HepG2 (cell line): ENCODE data around the gene NUP133. TPM values are rescaled to one million over a fixed set of nuclear protein-coding genes. Genes with fewer than 3 reads are reported as not detected.
A peak's percentile ranks its signal among the peaks of the same experiment; 100 is the strongest.

ENCODE experiments used
- CC2D1A ChIP-seq: sonication (generic); formaldehyde crosslinking; IDR thresholded peaks from 2 replicates; pipeline ENCODE4 v1.8.1; 2023; ENCODE audit warnings: mild to moderate bottlenecking, missing genetic modification reagents
- FOXC1 ChIP-seq: sonication (generic); formaldehyde crosslinking; IDR thresholded peaks from 2 replicates; pipeline ENCODE4 v1.8.0; 2022; ENCODE audit warnings: mild to moderate bottlenecking, missing genetic modification reagents, borderline replicate concordance
- KAT7 ChIP-seq: IDR thresholded peaks from 2 replicates; pipeline ENCODE4 v1.6.1; 2018; ENCODE audit warnings: borderline replicate concordance, missing compliant biosample characterization
- KLF15 ChIP-seq: sonication (generic); formaldehyde crosslinking; IDR thresholded peaks from 2 replicates; pipeline ENCODE4 v1.8.1; 2023; ENCODE audit warnings: borderline replicate concordance, mild to moderate bottlenecking, inconsistent platforms, missing genetic modification reagents, mixed read lengths
- MEIS1 ChIP-seq: sonication (generic); formaldehyde crosslinking; IDR thresholded peaks from 2 replicates; pipeline ENCODE4 v1.9.0; 2021; ENCODE audit warnings: mild to moderate bottlenecking, missing genetic modification reagents, moderate library complexity, borderline replicate concordance
- POLR2AphosphoS5 ChIP-seq: IDR thresholded peaks from 2 replicates; pipeline ENCODE4 v1.6.1; 2012; ENCODE audit warnings: low read depth, low read length
- SETDB1 ChIP-seq: sonication (generic); formaldehyde crosslinking; IDR thresholded peaks from 2 replicates; pipeline ENCODE4 v1.5.1; 2020; ENCODE audit warnings: missing genetic modification reagents, mild to moderate bottlenecking, borderline replicate concordance
- SIN3A ChIP-seq: IDR thresholded peaks from 2 replicates; pipeline ENCODE4 v1.6.1; 2011; ENCODE audit warnings: low read depth, mild to moderate bottlenecking, control low read depth, low read length, borderline replicate concordance
- SOX6 ChIP-seq, 2 experiments: fragments of 450-650 bp in 1 of 2; sonication (generic) in 1 of 2; formaldehyde crosslinking in 1 of 2; IDR thresholded peaks; 2 replicates each; pipeline versions ENCODE4 v1.4.0 to v1.6.1; 2017 to 2020; ENCODE audit warnings: antibody characterized with exemption in 1 of 2, mild to moderate bottlenecking in 1 of 2, missing genetic modification reagents in 1 of 2
- TFE3 ChIP-seq: IDR thresholded peaks from 2 replicates; pipeline ENCODE4 v1.6.1; 2016
- YY1 ChIP-seq: IDR thresholded peaks from 2 replicates; pipeline ENCODE4 v1.6.1; 2011; ENCODE audit warnings: low read length, low read depth, moderate library complexity, mild to moderate bottlenecking; ENCODE audit not compliant: insufficient read depth, insufficient replicate concordance
- ZFP90 ChIP-seq: sonication (generic); formaldehyde crosslinking; IDR thresholded peaks from 2 replicates; pipeline ENCODE4 v1.8.0; 2022; ENCODE audit warnings: missing genetic modification reagents, mild to moderate bottlenecking, inconsistent platforms, borderline replicate concordance
- ZFYVE20 ChIP-seq: sonication (generic); formaldehyde crosslinking; IDR thresholded peaks from 2 replicates; pipeline ENCODE4 v1.8.0; 2023; ENCODE audit warnings: low read depth, mild to moderate bottlenecking, moderate library complexity, missing genetic modification reagents, borderline replicate concordance
- ZNF296 ChIP-seq: sonication (generic); formaldehyde crosslinking; conservative IDR thresholded peaks from 2 replicates; pipeline ENCODE4 v1.5.0; 2020; ENCODE audit warnings: mild to moderate bottlenecking, missing genetic modification reagents
- ZNF503 ChIP-seq: sonication (generic); formaldehyde crosslinking; IDR thresholded peaks from 2 replicates; pipeline ENCODE4 v1.4.0; 2020; ENCODE audit warnings: missing genetic modification reagents
- ZNF564 ChIP-seq: sonication (generic); formaldehyde crosslinking; IDR thresholded peaks from 2 replicates; pipeline ENCODE4 v1.8.1; 2023; ENCODE audit warnings: mild to moderate bottlenecking, missing genetic modification reagents
- ZNF567 ChIP-seq: sonication (generic); formaldehyde crosslinking; IDR thresholded peaks from 2 replicates; pipeline ENCODE4 v1.8.1; 2023; ENCODE audit warnings: mild to moderate bottlenecking, missing genetic modification reagents, borderline replicate concordance
- ZNF703 ChIP-seq: sonication (generic); formaldehyde crosslinking; IDR thresholded peaks from 2 replicates; pipeline ENCODE4 v1.5.1; 2020; ENCODE audit warnings: missing genetic modification reagents, mild to moderate bottlenecking, moderate library complexity, borderline replicate concordance
- ZUFSP ChIP-seq: sonication (generic); formaldehyde crosslinking; IDR thresholded peaks from 2 replicates; pipeline ENCODE4 v1.9.0; 2021; ENCODE audit warnings: missing genetic modification reagents, mild to moderate bottlenecking, borderline replicate concordance
- polyA plus RNA-seq, 8 experiments: library from polyadenylated mRNA; depleted of rRNA in 3 of 8; stranded (reverse) in 7 of 8; unstranded in 1 of 8; fragments of >200 nt; fragmentation: Illumina TruSeq in 4 of 8; extraction: Trizol in 4 of 8; gene quantifications; 2 replicates each; pipeline versions ENCODE4 v1.2.1 to v1.2.3, GENCODE V29; 2011 to 2016; ENCODE audit warnings: low read depth in 4 of 8, missing spikeins in 1 of 8, mixed read lengths in 1 of 8; ENCODE audit not compliant: insufficient read depth in 1 of 8
- total RNA-seq, 5 experiments: library from RNA; depleted of rRNA; stranded (reverse); fragments of >200 nt; fragmentation: Illumina TruSeq; extraction: Trizol; gene quantifications; 2 replicates each; pipeline ENCODE4 v1.2.3, GENCODE V29; 2016; ENCODE audit warnings: low read depth in 1 of 5
- TF ChIP-seq, protein P1 (sequence below): sonication (generic); formaldehyde crosslinking; IDR thresholded peaks from 2 replicates; pipeline ENCODE4 v1.4.0; 2020; ENCODE audit warnings: missing genetic modification reagents

Gene NUP133
- total and polyA plus RNA-seq, 2 of the 13 experiments (the other 11 are each of a cell fraction or from before 2014, with no cell fraction given) = 17.7 to 45.6 TPM

DNA sequence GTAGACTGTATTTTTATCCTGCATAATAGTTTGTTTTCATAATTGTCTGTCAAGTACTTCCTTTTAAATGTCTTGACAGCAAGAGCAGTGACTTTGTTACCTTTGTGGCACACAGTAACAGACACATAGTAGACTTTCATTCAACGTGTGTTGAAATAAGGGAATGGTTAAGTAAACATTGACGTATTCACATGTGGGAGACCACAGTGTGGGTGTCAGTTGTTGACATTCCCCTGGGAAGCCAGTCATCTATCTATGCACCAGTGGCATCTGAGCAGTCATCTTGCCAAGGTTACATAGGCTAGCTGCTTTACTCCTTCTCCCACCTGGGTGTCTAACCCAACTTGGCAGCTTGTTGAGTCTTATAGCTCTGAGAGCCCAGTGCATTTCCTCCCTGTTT, 1.4 kb upstream of the NUP133 start (continued):
- TF ChIP-seq, protein P1, sequence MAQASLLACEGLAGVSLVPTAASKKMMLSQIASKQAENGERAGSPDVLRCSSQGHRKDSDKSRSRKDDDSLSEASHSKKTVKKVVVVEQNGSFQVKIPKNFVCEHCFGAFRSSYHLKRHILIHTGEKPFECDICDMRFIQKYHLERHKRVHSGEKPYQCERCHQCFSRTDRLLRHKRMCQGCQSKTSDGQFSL (CRISPR knock-in tag) = no peak
- TF ChIP-seq YY1 = no peak
- no peak for TF ChIP-seq KAT7 (CRISPR knock-in tag)
- TF ChIP-seq SIN3A = peak; percentile 84; the same call in 1 of the 2 replicates
- TF ChIP-seq ZFP90 (CRISPR knock-in tag) = no peak
- no peak for TF ChIP-seq SOX6 (IDR thresholded peaks at IDR 0.05)
- peak; percentile 35; the same call in 1 of the 2 replicates for TF ChIP-seq SOX6 (CRISPR knock-in tag; IDR thresholded peaks at IDR 0.05)
- TF ChIP-seq MEIS1 (CRISPR knock-in tag) = peak; percentile 40; the same call in 1 of the 2 replicates
- TF ChIP-seq ZNF296 (CRISPR knock-in tag) = no peak
- TF ChIP-seq ZNF703 (CRISPR knock-in tag) = no peak
- TF ChIP-seq FOXC1 (CRISPR knock-in tag) = no peak
- no peak for TF ChIP-seq TFE3
- TF ChIP-seq POLR2AphosphoS5 = no peak
- TF ChIP-seq ZUFSP = no peak
- TF ChIP-seq ZNF567 (CRISPR knock-in tag) = no peak
- TF ChIP-seq SETDB1 (CRISPR knock-in tag) = no peak
- no peak for TF ChIP-seq KLF15 (CRISPR knock-in tag)
- TF ChIP-seq ZFYVE20 = no peak
- no peak for TF ChIP-seq CC2D1A (CRISPR knock-in tag)
- no peak for TF ChIP-seq ZNF503 (CRISPR knock-in tag)
- TF ChIP-seq ZNF564 (CRISPR knock-in tag) = no peak
